Mesenteric fat pad (tissue), 1 donor: Measurements from ENCODE around the gene ZKSCAN4. TPM values are rescaled to one million over a fixed set of nuclear protein-coding genes. Genes with fewer than 3 reads are reported as not detected.

Experiments used
- DNase-seq: peaks from one replicate; pipeline ENCODE4 v3.0.0-alpha.2; 2020; ENCODE audit warnings: low spot score
- long read RNA-seq: library from polyadenylated mRNA; unstranded; transcript quantifications from one replicate; pipeline ENCODE4 v2.0.0, GENCODE V29; 2020
- total RNA-seq: library from RNA; stranded (reverse); fragmentation: NEBNext Ultra II Directional; extraction: Animal tissue kit (Norgen Biotek cat#: 25700); gene quantifications from one replicate; pipeline ENCODE4 v1.2.1, GENCODE V29; 2021
- donor health status: DM: yes; HTN: yes; CAD: no.

The ZKSCAN4 gene
- total RNA-seq, result 2.7 TPM
- long read RNA-seq, partial matches to known transcripts, result 0 of 5 reads
- long read RNA-seq, other reads (novel, unspliced or antisense), result 4 of 5 reads

- no peak for DNase-seq
Measured at GRCh38 chr6:28252009-28252975, at the start of gene ZKSCAN4. TSS of gene ZKSCAN4 (minus strand) at chr6:28252269. CDS start at chr6:28251980, 289 bp downstream.

- DNase-seq, result no peak
Measured at GRCh38 chr6:28296520-28297060, 44.5 kb upstream of the ZKSCAN4 start.

GRCh38 chr6:28295326-28295725 lies 43.3 kb upstream of the ZKSCAN4 start:
- no peak for DNase-seq

- no peak for DNase-seq
Measured at GRCh38 chr6:28291573-28291972, 39.5 kb upstream of the ZKSCAN4 start.

- no peak for DNase-seq
Measured at GRCh38 chr6:28282926-28283325, 30.9 kb upstream of the ZKSCAN4 start.

- DNase-seq, result no peak
Measured at GRCh38 chr6:28281288-28282064, 29.4 kb upstream of the ZKSCAN4 start, which contains the start of gene PGBD1. TSS of gene PGBD1 (plus strand) at chr6:28281572. CDS start at chr6:28283814, 2,242 bp downstream.

- DNase-seq, result no peak
Measured at GRCh38 chr6:28280595-28281287, 28.7 kb upstream of the ZKSCAN4 start.

GRCh38 chr6:28277746-28278145 lies 25.7 kb upstream of the ZKSCAN4 start:
- no peak for DNase-seq

- no peak for DNase-seq
Measured at GRCh38 chr6:28274888-28275287, 22.8 kb upstream of the ZKSCAN4 start.

GRCh38 chr6:28269492-28269891 lies 17.4 kb upstream of the ZKSCAN4 start:
- no peak for DNase-seq

GRCh38 chr6:28267695-28268059 lies 15.6 kb upstream of the ZKSCAN4 start:
- DNase-seq, result no peak

- DNase-seq, result no peak
Measured at GRCh38 chr6:28266962-28267694, 15.1 kb upstream of the ZKSCAN4 start, which contains the start of gene ZSCAN26. TSS of gene ZSCAN26 (plus strand) at chr6:28267143. CDS start at chr6:28271920, 4,777 bp downstream.

GRCh38 chr6:28266563-28266961 lies 14.5 kb upstream of the ZKSCAN4 start:
- DNase-seq, result no peak

- DNase-seq, result no peak
Measured at GRCh38 chr6:28264834-28265401, 12.8 kb upstream of the ZKSCAN4 start.

- no peak for DNase-seq
Measured at GRCh38 chr6:28263922-28264321, 11.9 kb upstream of the ZKSCAN4 start.

- DNase-seq, result peak; percentile 93
Measured at GRCh38 chr6:28258877-28259777, 7.1 kb upstream of the ZKSCAN4 start, which contains the start of gene NKAPL. TSS of gene NKAPL (plus strand) at chr6:28259297. CDS start at chr6:28259372, 75 bp downstream.

GRCh38 chr6:28257042-28257441 lies 5.0 kb upstream of the ZKSCAN4 start:
- DNase-seq, result no peak

GRCh38 chr6:28254121-28254519 lies 2.1 kb upstream of the ZKSCAN4 start:
- DNase-seq, result no peak

GRCh38 chr6:28251661-28252008 lies 434 bp downstream of the ZKSCAN4 start:
- no peak for DNase-seq
